ENCODE measurements around the gene MBP. TPM values are rescaled to one million over a fixed set of nuclear protein-coding genes. Genes with fewer than 3 reads are reported as not detected.

The MBP gene
- total RNA-seq, 1 donor from 2014 or later = 54.3 TPM

DNA sequence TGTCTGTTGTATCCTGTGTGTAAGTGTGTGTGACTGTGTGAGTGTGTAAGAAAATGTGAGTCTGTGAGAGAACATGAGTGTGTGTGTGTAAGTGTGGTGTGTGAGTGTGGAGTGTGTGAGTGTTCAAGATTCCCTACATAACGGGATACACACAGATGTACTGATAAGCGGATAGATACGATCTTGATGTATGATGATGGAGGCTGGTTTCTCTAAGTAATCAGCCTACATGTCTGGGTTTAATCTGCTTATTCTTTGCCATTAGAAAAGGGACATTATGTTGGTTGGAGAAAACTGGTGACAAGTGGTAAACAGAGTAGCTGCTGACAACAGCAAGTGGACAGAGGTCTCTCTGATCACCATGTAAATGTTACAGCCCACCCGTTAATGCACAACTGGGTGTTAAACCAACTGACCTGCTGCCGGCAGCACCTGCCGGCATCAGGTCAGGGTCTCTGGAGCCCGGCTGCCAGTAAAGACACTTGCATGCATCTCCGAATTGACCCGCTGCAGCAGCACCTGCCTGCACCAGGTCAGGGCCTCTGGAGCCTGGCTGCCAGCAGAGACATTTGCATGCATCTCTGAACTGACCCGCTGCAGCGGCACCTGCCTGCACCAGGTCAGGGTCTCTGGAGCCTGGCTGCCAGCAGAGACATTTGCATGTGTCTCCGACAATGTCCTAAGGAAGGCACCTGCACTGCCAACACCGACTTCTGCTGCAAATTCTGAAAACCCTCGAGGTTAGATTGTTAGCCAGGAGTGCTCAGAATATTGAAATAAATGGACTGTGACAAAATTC, 87.5 kb downstream of the MBP start:
- H3K4me3 Mint-ChIP-seq (ENCODE audit: low read depth) = no peak overlapping the region
- peaks cover 68% of the 10 kb centered on the region for H3K36me3 Mint-ChIP-seq (ENCODE audit: low read depth)
- no peaks in the 10 kb centered on the region for H3K9me3 Mint-ChIP-seq
- no peaks in the 10 kb centered on the region for H3K27me3 Mint-ChIP-seq (ENCODE audit: low read depth)
- peaks cover 14% of the 10 kb centered on the region for H3K4me1 Mint-ChIP-seq (ENCODE audit: low read depth)
- intact Hi-C loops (cut with micrococcal nuclease) = no loop called here
- no peak for DNase-seq (ENCODE audit: low spot score)
- H3K27ac Mint-ChIP-seq = no peak overlapping the region

DNA sequence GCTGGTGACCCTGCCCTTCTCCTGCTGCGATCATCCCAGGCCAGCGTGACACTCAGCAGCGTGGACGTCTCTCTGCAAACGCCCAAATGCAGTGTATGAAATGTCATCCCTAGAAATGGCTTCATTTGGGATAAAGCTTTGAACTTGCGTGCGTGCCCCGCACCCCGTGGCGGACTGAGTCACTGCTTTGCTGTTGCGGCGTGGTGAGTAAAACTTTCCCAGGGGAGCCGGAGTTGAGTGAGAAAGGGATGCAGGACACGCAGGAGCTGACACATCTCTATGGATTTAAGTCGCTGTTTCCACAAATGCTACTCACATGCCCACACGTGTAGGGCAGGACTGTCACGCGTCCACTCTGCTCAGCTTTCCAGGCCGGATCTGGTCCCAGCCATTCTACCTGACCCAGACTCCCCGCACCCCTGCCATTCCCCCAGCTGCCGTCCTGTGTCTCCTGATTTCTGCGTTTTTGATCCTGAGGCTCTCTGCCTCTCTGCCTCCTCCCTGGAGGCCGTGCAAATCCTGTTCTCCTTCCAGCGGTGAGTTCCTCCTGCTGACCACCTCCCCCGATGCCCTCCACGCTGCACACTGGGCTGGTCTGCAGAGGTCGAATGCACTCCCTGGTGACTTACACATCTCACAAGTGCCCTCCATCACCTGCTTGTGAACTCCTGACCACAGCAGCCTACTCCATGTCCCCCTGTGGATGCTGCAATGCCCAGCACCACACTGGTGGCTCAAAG, 88.9 kb downstream of the MBP start:
- Mint-ChIP-seq H3K36me3 (ENCODE audit: low read depth) (peaks cover 75% of the 10 kb centered on the region), H3K27me3 (ENCODE audit: low read depth) (no peaks in the 10 kb centered on the region), H3K4me1 (ENCODE audit: low read depth) (peaks cover 21% of the 10 kb centered on the region), H3K27ac (no peak overlapping the region), H3K4me3 (ENCODE audit: low read depth) (no peak overlapping the region), H3K9me3 (no peaks in the 10 kb centered on the region)
- DNase-seq (ENCODE audit: low spot score) = no peak
- intact Hi-C loops (cut with micrococcal nuclease) = no loop called here

DNA sequence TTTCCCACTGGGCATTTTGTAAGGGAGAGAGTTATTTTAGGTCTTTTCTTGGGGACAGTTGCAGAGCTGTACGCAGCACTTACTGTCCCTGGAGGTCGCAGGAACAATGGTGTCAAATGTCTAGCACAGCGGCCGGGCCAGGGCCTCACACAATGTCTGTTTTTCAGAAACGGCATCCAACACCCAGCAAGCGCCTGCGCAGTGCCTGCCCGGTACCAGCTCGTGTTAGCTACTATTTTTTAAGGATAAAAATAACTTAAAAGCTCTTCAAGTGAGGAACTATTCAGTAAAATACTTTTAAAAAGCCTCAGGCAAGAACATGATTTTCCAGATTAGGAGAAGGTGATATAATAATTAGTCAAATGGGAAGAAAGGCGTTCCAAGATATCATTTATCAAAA, 90.0 kb downstream of the MBP start:
- Mint-ChIP-seq H3K4me3 (ENCODE audit: low read depth) (no peak overlapping the region), H3K4me1 (ENCODE audit: low read depth) (peaks cover 20% of the 10 kb centered on the region), H3K27me3 (ENCODE audit: low read depth) (no peaks in the 10 kb centered on the region), H3K36me3 (ENCODE audit: low read depth) (peaks cover 71% of the 10 kb centered on the region), H3K27ac (no peak overlapping the region), H3K9me3 (no peaks in the 10 kb centered on the region)
- DNase-seq (ENCODE audit: low spot score) = no peak
- intact Hi-C loops (cut with micrococcal nuclease) = no loop called here

DNA sequence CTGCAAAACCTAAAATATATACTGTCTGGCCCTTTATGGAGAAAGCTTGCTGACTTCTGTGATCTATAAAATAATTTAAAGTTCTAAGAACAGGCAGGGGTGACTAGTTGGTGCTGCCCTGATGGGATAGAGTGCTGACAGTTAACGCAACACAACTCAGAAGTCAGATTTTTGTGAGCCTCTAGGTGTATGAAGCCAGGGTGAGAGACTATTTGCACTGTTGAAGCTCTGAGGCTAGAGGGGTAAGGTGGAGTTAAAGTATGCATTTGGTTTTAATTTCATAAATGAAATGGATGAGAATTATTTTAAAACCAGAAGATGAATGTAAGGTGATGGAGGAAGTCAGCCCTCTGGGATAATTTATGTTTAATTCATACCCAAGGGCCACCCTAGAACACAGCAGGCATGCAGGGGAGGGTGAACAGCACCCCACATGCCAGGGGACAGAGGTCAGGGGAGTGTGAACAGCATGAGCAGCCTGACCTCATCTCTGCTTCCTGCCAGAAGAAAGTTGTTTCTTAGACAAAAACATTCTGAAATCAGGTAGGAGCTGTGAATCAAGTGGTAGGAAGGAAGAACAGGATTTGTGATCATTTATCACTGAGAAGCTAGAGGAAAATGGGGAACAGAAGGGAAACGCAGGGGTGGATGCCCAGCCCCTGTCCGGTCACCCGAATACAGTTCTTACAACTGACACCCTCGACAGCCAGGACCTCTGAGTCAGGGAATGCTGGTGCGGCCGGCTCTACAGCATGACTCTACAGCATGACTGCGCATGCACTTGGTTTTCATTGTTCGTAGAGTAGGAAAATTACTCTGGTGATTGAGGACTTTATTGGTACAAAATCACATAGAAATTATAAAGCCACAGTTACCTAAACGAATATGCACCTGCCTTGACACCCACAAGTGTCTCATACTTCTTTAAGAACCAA, 93.1 kb downstream of the MBP start:
- no peaks in the 10 kb centered on the region for H3K27me3 Mint-ChIP-seq (ENCODE audit: low read depth)
- H3K4me1 Mint-ChIP-seq (ENCODE audit: low read depth) = peaks cover 29% of the 10 kb centered on the region
- intact Hi-C loops (cut with micrococcal nuclease) = no loop called here

DNA sequence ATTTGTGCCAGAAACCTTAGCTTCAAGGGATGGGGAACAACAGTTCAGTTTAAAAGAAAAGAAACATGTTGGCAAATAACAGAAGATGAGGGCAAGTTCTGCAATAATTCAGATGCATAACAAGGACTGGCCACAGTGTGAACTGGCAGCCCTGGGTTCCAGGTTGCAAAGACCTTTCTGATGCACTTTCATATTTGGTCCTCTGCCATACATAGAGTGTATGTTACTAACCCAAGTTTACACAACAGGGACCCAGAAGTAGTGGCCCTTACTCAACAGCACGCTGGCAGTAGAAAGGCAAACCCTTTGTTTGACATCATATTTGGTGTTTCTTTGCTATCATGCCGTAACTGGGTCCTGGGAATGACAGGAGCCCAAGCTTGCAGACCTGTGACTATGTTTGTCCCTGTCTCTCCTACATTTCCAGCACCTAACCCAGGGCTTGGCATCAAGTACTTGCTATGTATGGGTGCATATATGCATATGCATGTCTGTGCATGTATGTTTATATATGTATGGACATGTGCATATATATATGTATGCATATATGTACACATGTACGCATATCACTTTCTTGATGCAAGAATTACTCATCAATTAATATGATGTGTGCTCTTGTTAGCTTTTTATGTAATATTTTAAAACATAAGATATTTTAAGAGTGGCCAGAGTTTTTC, 94.3 kb downstream of the MBP start:
- H3K27ac Mint-ChIP-seq = no peak overlapping the region
- peaks cover 27% of the 10 kb centered on the region for H3K4me1 Mint-ChIP-seq (ENCODE audit: low read depth)
- no peak overlapping the region for H3K4me3 Mint-ChIP-seq (ENCODE audit: low read depth)
- intact Hi-C loops (cut with micrococcal nuclease) = no loop called here
- H3K27me3 Mint-ChIP-seq (ENCODE audit: low read depth) = no peaks in the 10 kb centered on the region
- no peak for DNase-seq (ENCODE audit: low spot score)
- no peaks in the 10 kb centered on the region for H3K9me3 Mint-ChIP-seq
- peaks cover 68% of the 10 kb centered on the region for H3K36me3 Mint-ChIP-seq (ENCODE audit: low read depth)

More for the DNA sequence above, 93.1 kb downstream of the MBP start:
- Mint-ChIP-seq H3K36me3 (ENCODE audit: low read depth) (peaks cover 72% of the 10 kb centered on the region), H3K27ac (peak overlapping the region; percentile 39), H3K9me3 (no peaks in the 10 kb centered on the region), H3K4me3 (ENCODE audit: low read depth) (no peak overlapping the region)
- no peak for DNase-seq (ENCODE audit: low spot score)

DNA sequence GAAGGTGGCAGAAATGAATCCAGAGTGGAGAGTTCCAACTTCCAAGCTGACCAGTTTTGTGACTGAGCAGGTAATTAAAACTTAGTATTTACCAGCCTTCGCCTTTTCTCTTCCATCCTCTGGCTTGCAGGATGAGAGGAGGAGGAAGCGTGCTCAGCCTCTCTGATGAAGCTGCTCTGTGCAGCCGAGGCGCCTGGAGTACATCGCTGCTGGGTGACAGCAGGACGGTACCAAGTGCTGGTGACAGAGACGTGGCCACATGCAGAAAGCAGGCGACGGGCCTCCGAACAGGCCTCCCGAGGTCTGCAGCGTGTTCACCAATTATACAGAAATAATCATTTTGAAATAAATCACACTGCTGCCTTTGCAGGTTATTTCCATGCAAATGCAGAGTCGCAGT, 95.0 kb downstream of the MBP start:
- Mint-ChIP-seq H3K36me3 (ENCODE audit: low read depth) (peaks cover 62% of the 10 kb centered on the region), H3K4me1 (ENCODE audit: low read depth) (peaks cover 25% of the 10 kb centered on the region), H3K27ac (no peak overlapping the region), H3K27me3 (ENCODE audit: low read depth) (no peaks in the 10 kb centered on the region), H3K4me3 (ENCODE audit: low read depth) (no peak overlapping the region), H3K9me3 (no peaks in the 10 kb centered on the region)
- no peak for DNase-seq (ENCODE audit: low spot score)
- intact Hi-C loops (cut with micrococcal nuclease) = no loop called here

DNA sequence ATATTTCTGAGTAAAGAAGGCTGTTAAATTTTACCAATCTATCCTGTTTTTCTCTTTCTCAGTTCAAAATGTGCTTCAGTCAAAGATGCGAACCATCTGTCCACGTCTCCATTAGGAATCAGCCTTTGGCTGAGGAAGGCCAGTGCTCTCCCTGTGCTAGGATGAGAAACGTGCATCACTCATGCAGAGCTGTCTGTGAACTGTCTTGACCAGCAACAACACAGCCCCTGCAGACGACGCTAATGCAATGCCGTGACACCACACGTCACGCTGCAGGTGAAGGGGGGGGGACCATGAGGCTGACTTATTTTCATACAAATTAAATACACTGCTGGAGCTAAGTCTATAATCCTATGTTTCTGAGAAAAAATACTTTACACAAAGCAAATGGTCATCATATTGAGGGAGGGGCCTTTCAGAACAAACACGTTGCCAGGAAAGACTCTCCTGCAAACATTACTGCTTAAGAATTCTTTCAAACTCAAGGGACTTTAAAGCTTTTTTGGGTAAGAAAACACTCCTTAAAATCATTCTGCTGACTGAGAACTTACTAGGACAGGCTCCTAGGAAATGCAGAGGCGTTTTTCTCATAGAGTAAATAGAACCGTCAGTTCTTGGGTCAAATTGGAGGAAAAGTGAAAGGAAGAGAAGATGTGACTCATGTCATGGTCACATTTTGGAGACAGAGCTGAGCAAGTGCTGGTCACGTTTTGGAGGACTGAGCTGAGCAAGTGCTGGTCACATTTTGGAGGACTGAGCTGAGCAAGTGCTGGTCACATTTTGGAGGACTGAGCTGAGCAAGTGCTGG, 97.0 kb downstream of the MBP start:
- peak overlapping the region; percentile 38 for H3K27ac Mint-ChIP-seq
- no peak overlapping the region for H3K4me3 Mint-ChIP-seq (ENCODE audit: low read depth)
- no peaks in the 10 kb centered on the region for H3K27me3 Mint-ChIP-seq (ENCODE audit: low read depth)
- H3K4me1 Mint-ChIP-seq (ENCODE audit: low read depth) = peaks cover 25% of the 10 kb centered on the region
- peaks cover 54% of the 10 kb centered on the region for H3K36me3 Mint-ChIP-seq (ENCODE audit: low read depth)
- intact Hi-C loops (cut with micrococcal nuclease) = no loop called here
- H3K9me3 Mint-ChIP-seq = no peaks in the 10 kb centered on the region
- DNase-seq (ENCODE audit: low spot score) = no peak

DNA sequence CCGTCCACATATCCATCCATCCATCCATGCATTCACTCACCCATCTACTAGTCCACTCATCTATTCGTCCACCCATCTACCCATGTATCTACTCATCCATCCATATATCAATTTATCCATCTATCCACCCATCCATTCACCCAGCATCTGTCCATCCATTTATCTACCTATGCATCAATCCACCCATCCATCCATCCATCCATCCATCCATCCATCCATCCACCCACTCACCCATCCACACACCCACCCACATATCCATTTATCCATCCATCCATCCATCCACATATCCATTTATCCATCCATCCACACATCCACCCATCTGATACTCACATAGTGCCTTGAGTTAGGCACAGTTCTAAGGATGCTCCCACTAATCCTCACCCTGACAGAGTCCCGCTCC, 99.0 kb downstream of the MBP start:
- no peaks in the 10 kb centered on the region for H3K27me3 Mint-ChIP-seq (ENCODE audit: low read depth)
- H3K36me3 Mint-ChIP-seq (ENCODE audit: low read depth) = peaks cover 50% of the 10 kb centered on the region
- no peak for DNase-seq (ENCODE audit: low spot score)
- H3K9me3 Mint-ChIP-seq = no peaks in the 10 kb centered on the region
- peak overlapping the region; percentile 7 for H3K27ac Mint-ChIP-seq
- H3K4me1 Mint-ChIP-seq (ENCODE audit: low read depth) = peaks cover 12% of the 10 kb centered on the region
- H3K4me3 Mint-ChIP-seq (ENCODE audit: low read depth) = no peak overlapping the region
- intact Hi-C loops (cut with micrococcal nuclease) = no loop called here

DNA sequence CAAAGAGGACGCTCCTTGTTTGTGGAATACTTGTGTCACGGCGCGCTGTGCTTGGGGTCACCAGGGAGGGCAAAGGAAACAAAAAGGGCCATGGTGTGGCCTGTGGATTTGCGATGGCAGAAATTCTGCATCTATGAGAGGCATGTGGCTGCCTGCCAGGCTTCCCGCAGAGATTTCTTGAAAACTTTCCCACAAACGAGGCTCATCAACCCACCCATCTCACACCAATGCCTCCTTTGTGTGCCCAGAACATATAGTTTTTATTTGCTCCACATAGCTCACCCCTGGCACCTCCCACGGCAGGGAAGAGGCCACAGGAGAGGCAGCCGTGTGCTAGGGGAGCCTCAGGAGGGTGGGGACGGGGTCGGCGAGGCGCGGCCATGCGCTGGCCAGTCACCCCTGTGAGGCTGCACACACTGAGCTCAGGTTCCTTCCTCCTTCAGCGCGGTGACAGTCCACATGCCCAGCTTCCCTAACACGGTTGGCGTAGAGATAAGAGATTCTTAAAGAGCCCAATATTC, 100.3 kb downstream of the MBP start:
- Mint-ChIP-seq H3K4me3 (ENCODE audit: low read depth) (no peak overlapping the region), H3K27ac (no peak overlapping the region), H3K4me1 (ENCODE audit: low read depth) (peaks cover 9% of the 10 kb centered on the region), H3K27me3 (ENCODE audit: low read depth) (no peaks in the 10 kb centered on the region), H3K9me3 (no peaks in the 10 kb centered on the region), H3K36me3 (ENCODE audit: low read depth) (peaks cover 43% of the 10 kb centered on the region)
- DNase-seq (ENCODE audit: low spot score) = no peak
- intact Hi-C loops (cut with micrococcal nuclease) = no loop called here

DNA sequence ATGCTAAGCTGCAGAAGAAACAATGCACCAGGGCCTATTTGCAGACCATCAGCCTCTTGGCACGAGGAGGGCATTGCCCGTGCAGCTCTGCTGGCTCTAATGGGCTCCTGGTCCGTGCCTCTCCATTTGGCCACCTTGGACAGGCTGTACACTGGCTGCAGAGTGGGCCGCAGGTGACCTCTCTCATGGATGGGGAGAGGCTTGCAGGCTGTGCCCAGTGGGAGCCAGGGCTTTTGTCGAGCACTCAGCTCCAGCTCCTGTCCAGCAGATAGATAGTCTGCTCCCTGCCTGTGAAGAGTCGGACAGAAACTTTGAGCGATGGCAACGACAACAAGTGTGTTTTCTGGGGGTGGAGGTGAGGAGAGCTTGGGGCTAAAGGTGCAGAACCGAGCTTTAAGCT, 100.9 kb downstream of the MBP start:
- H3K9me3 Mint-ChIP-seq = no peaks in the 10 kb centered on the region
- H3K27ac Mint-ChIP-seq = no peak overlapping the region
- peaks cover 45% of the 10 kb centered on the region for H3K36me3 Mint-ChIP-seq (ENCODE audit: low read depth)
- no peak overlapping the region for H3K4me3 Mint-ChIP-seq (ENCODE audit: low read depth)
- no peaks in the 10 kb centered on the region for H3K27me3 Mint-ChIP-seq (ENCODE audit: low read depth)
- DNase-seq (ENCODE audit: low spot score) = no peak
- intact Hi-C loops (cut with micrococcal nuclease) = no loop called here
- peaks cover 9% of the 10 kb centered on the region for H3K4me1 Mint-ChIP-seq (ENCODE audit: low read depth)

DNA sequence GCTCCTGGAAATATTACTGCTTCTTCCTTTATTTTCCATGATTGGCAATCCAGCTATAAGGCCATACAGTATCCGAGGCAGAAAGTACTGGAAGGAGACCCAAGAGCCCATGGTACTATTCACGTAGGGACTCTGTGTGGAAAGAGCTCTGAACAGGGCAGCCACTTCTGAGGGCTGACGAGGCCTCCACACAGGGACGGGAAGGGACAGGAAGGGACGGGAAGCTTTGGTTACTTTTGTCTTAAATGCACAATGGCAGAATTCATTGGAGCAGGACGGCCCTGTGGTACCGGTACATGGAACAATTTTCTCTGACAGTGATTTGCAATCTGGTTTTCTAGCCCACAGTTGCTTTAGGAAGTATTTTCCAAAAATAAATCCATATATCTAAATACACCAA, 102.4 kb downstream of the MBP start:
- H3K36me3 Mint-ChIP-seq (ENCODE audit: low read depth) = peaks cover 45% of the 10 kb centered on the region
- H3K9me3 Mint-ChIP-seq = no peaks in the 10 kb centered on the region
- H3K4me1 Mint-ChIP-seq (ENCODE audit: low read depth) = peaks cover 2% of the 10 kb centered on the region
- H3K27me3 Mint-ChIP-seq (ENCODE audit: low read depth) = no peaks in the 10 kb centered on the region
- H3K4me3 Mint-ChIP-seq (ENCODE audit: low read depth) = no peak overlapping the region
- H3K27ac Mint-ChIP-seq = peak overlapping the region; percentile 28
- no peak for DNase-seq (ENCODE audit: low spot score)
- intact Hi-C loops (cut with micrococcal nuclease) = no loop called here
